HG03571 (cell line): ENCODE results near the gene ATG9B.
"Not testable (repeated sequence)": the region's sequence is repeated elsewhere in the genome, so short reads cannot be mapped to it uniquely, and the experiment has no call there.

Source experiments
- ATAC-seq: cut with Tn5 transposase; IDR thresholded peaks from one replicate; pipeline ENCODE4 v1.9.1; 2021; ENCODE audit not compliant: unreplicated experiment

Gene ATG9B

GRCh38 chr7:151017370-151017952, 6.8 kb downstream of the ATG9B start:
- ATAC-seq = no peak

- no peak for ATAC-seq
These were observed 7.4 kb downstream of the ATG9B start for GRCh38 chr7:151016942-151017341.

- no peak for ATAC-seq
These were observed 7.8 kb downstream of the ATG9B start for GRCh38 chr7:151016505-151016904.

GRCh38 chr7:151015967-151016366, 8.3 kb downstream of the ATG9B start:
- no peak for ATAC-seq

- no peak for ATAC-seq
These were observed 9.3 kb downstream of the ATG9B start for GRCh38 chr7:151014950-151015349.

- no peak for ATAC-seq
These were observed 10.4 kb downstream of the ATG9B start for GRCh38 chr7:151013733-151014497.

- no peak for ATAC-seq
These were observed 10.9 kb downstream of the ATG9B start for GRCh38 chr7:151013356-151013732.

GRCh38 chr7:151012911-151013347, 11.4 kb downstream of the ATG9B start:
- ATAC-seq = no peak

- no peak for ATAC-seq
These were observed 12.1 kb downstream of the ATG9B start for GRCh38 chr7:151012031-151012692.

GRCh38 chr7:151011616-151012015, 12.7 kb downstream of the ATG9B start:
- ATAC-seq = not testable (repeated sequence)

GRCh38 chr7:151011097-151011409, 13.2 kb downstream of the ATG9B start:
- ATAC-seq = no peak

- ATAC-seq = no peak
These were observed 13.8 kb downstream of the ATG9B start for GRCh38 chr7:151010307-151011096.

GRCh38 chr7:151010037-151010306, 14.3 kb downstream of the ATG9B start:
- no peak for ATAC-seq

- no peak for ATAC-seq
These were observed 14.8 kb downstream of the ATG9B start for GRCh38 chr7:151009327-151010036.

GRCh38 chr7:151008511-151009323, 15.6 kb downstream of the ATG9B start:
- peak; percentile 88 for ATAC-seq

GRCh38 chr7:151008143-151008510, 16.2 kb downstream of the ATG9B start:
- ATAC-seq = no peak

GRCh38 chr7:151007469-151007898, 16.8 kb downstream of the ATG9B start:
- ATAC-seq = no peak

GRCh38 chr7:151006590-151007300, 17.5 kb downstream of the ATG9B start:
- ATAC-seq = no peak

- no peak for ATAC-seq
These were observed 18.7 kb downstream of the ATG9B start for GRCh38 chr7:151005566-151005965.

GRCh38 chr7:151003572-151003971, 20.7 kb downstream of the ATG9B start:
- no peak for ATAC-seq
